Measurements from ENCODE around the gene KCTD15. TPM values are rescaled to one million over a fixed set of nuclear protein-coding genes. Genes with fewer than 3 reads are reported as not detected.

The KCTD15 gene
- total RNA-seq, 3 donors from 2014 or later (not counting 1 experiment from before 2014, with no cell fraction given): 0.59 to 4.7 (median 1.4) TPM

DNA sequence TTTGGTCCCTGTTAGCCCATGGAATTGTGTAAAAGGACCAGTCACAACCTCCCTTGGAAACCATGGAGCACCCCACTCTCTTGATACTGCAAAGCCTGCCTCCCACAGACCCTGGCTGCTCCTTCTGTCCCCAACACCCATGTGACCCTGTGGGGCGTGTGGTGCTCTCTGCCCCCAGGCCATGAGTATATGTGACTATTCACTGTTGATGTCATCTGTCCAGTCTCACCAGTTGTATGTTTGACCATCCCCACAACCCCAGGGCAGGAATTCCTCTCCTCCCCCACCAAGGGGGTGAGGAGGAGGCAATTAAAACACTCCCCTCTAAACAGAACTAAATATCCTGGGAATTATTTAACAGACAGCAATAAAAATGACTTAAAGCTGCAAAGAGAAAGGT, 35.2 kb downstream of the KCTD15 start:
- no peaks in the 10 kb centered on the region for H3K4me1 Mint-ChIP-seq
- Histone ChIP-seq H3K27me3 (ENCODE audit: control insufficient read depth, insufficient read depth, low read length) (no peaks in the 10 kb centered on the region), H3K4me1 (ENCODE audit: control insufficient read depth, insufficient read depth, low read length) (no peaks in the 10 kb centered on the region), H3K27ac (ENCODE audit: low read length) (no peak overlapping the region), H3K9me3 (ENCODE audit: control insufficient read depth, insufficient read depth, low read length) (no peaks in the 10 kb centered on the region), H3K36me3 (ENCODE audit: control insufficient read depth, insufficient read depth, low read length) (no peaks in the 10 kb centered on the region), H3K4me3 (ENCODE audit: low read length) (no peak overlapping the region)
- ATAC-seq (no peak), DNase-seq (no peak)
- peaks cover 0 to 12% of the 10 kb centered on the region in 2 donors for H3K27me3 Mint-ChIP-seq (ENCODE audit: low read depth in 2 of 2)
- H3K9me3 Mint-ChIP-seq: no peaks in the 10 kb centered on the region
- no peaks in the 10 kb centered on the region for H3K36me3 Mint-ChIP-seq
- H3K27ac Mint-ChIP-seq: no peak overlapping the region
- intact Hi-C loops (cut with micrococcal nuclease): no loop called here
- H3K4me3 Mint-ChIP-seq: no peak overlapping the region
- WGBS (ENCODE audit: insufficient coverage): 70% methylated on average over 1 of the region's 1 CpG
- no peak for TF ChIP-seq CTCF (IDR thresholded peaks at IDR 0.05)

DNA sequence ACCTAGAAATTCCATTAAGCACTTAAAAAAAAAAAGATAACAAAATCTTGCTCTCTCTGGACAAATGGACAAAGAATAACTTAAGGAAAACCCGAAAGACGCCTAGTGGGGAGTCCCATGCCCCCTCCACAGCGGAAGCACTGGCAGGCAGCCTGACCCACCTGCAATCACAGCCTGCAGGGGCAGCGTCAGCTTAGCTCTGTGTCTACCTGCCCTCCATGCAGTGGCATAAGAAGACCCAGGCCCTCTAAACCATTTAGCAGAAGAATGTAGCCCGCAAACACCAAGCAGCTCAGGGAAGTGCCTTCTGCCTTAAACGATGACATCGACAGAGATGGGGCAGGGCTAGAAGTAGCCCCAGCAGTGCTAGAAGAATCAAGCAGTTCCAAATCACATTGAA, 36.0 kb downstream of the KCTD15 start:
- H3K4me3 Mint-ChIP-seq: no peak overlapping the region
- ATAC-seq (no peak), DNase-seq (no peak)
- TF ChIP-seq CTCF (IDR thresholded peaks at IDR 0.05): no peak
- intact Hi-C loops (cut with micrococcal nuclease): no loop called here
- H3K27me3 ChIP-seq (ENCODE audit: control insufficient read depth, insufficient read depth, low read length): no peaks in the 10 kb centered on the region
- H3K4me3 ChIP-seq (ENCODE audit: low read length): no peak overlapping the region
- H3K9me3 ChIP-seq (ENCODE audit: control insufficient read depth, insufficient read depth, low read length): no peaks in the 10 kb centered on the region
- H3K4me1 Mint-ChIP-seq: no peaks in the 10 kb centered on the region
- H3K36me3 Mint-ChIP-seq: no peaks in the 10 kb centered on the region
- H3K27ac ChIP-seq (ENCODE audit: low read length): no peak overlapping the region
- peaks cover 0 to 12% of the 10 kb centered on the region in 2 donors for H3K27me3 Mint-ChIP-seq (ENCODE audit: low read depth in 2 of 2)
- WGBS (ENCODE audit: insufficient coverage): 77% methylated on average over 7 of the region's 7 CpGs
- H3K9me3 Mint-ChIP-seq: no peaks in the 10 kb centered on the region
- H3K36me3 ChIP-seq (ENCODE audit: control insufficient read depth, insufficient read depth, low read length): no peaks in the 10 kb centered on the region
- no peak overlapping the region for H3K27ac Mint-ChIP-seq
- no peaks in the 10 kb centered on the region for H3K4me1 ChIP-seq (ENCODE audit: control insufficient read depth, insufficient read depth, low read length)

DNA sequence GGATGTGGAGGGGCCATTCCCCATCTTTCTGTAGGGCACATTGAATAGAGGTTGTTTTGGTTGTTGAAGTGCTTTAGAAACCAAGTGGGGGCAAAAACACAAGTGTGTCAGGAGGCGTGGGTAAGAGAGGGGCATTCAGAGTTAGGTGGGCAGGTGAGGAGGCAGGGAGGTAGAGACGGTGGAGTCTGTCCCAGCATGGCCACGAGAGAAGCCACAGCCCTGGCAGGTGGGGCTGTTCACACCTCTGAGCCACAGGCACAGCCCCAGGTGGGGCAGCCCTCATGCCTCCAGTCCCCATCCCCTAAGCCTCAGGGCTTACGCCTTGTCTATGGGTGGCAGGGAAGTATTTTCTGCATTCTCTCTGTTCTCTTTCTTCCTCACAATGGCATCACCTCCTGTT, 43.7 kb downstream of the KCTD15 start:
- H3K27me3 ChIP-seq (ENCODE audit: control insufficient read depth, insufficient read depth, low read length): no peaks in the 10 kb centered on the region
- WGBS (ENCODE audit: insufficient coverage): 68% methylated on average over 3 of the region's 4 CpGs
- Mint-ChIP-seq H3K36me3 (no peaks in the 10 kb centered on the region), H3K4me1 (no peaks in the 10 kb centered on the region), H3K9me3 (no peaks in the 10 kb centered on the region), H3K27ac (no peak overlapping the region), H3K4me3 (no peak overlapping the region), H3K27me3 (ENCODE audit: low read depth in 2 of 2) (peaks cover 29 to 30% of the 10 kb centered on the region in 2 donors)
- H3K27ac ChIP-seq (ENCODE audit: low read length): no peak overlapping the region
- H3K4me3 ChIP-seq (ENCODE audit: low read length): no peak overlapping the region
- ATAC-seq (no peak), DNase-seq (no peak)
- no peaks in the 10 kb centered on the region for H3K4me1 ChIP-seq (ENCODE audit: control insufficient read depth, insufficient read depth, low read length)
- no peaks in the 10 kb centered on the region for H3K36me3 ChIP-seq (ENCODE audit: control insufficient read depth, insufficient read depth, low read length)
- TF ChIP-seq CTCF (IDR thresholded peaks at IDR 0.05): no peak
- no peaks in the 10 kb centered on the region for H3K9me3 ChIP-seq (ENCODE audit: control insufficient read depth, insufficient read depth, low read length)
- intact Hi-C loops (cut with micrococcal nuclease): no loop called here

- 92% methylated on average over 3 of the region's 4 CpGs for WGBS (ENCODE audit: insufficient coverage)
- H3K27ac Mint-ChIP-seq: no peak overlapping the region
- Histone ChIP-seq H3K4me3 (ENCODE audit: low read length) (no peak overlapping the region), H3K4me1 (ENCODE audit: control insufficient read depth, insufficient read depth, low read length) (no peaks in the 10 kb centered on the region), H3K36me3 (ENCODE audit: control insufficient read depth, insufficient read depth, low read length) (no peaks in the 10 kb centered on the region), H3K27ac (ENCODE audit: low read length) (no peak overlapping the region), H3K27me3 (ENCODE audit: control insufficient read depth, insufficient read depth, low read length) (no peaks in the 10 kb centered on the region), H3K9me3 (ENCODE audit: control insufficient read depth, insufficient read depth, low read length) (no peaks in the 10 kb centered on the region)
- H3K27me3 Mint-ChIP-seq (ENCODE audit: low read depth in 2 of 2): peaks cover 32 to 34% of the 10 kb centered on the region in 2 donors
- H3K4me3 Mint-ChIP-seq: no peak overlapping the region
- intact Hi-C loops (cut with micrococcal nuclease): no loop called here
- no peaks in the 10 kb centered on the region for H3K36me3 Mint-ChIP-seq
- ATAC-seq (no peak), DNase-seq (no peak)
- TF ChIP-seq CTCF (IDR thresholded peaks at IDR 0.05): no peak
- no peaks in the 10 kb centered on the region for H3K9me3 Mint-ChIP-seq
- H3K4me1 Mint-ChIP-seq: no peaks in the 10 kb centered on the region
These were observed 44.1 kb downstream of the KCTD15 start for GRCh38 chr19:33840783-33841182.
